Measurements from ENCODE around the gene ATOSA. TPM values are rescaled to one million over a fixed set of nuclear protein-coding genes. Genes with fewer than 3 reads are reported as not detected.

ATOSA gene
- total RNA-seq, 2 experiments from 2014 or later, result 137 TPM

GRCh38 chr15:52714968-52715367 is 35.8 kb upstream of the ATOSA start:
- Histone ChIP-seq H3K36me3 (ENCODE audit: insufficient read depth, low read length) (no peaks in the 10 kb centered on the region), H3K4me3 (ENCODE audit: low read length) (no peak overlapping the region), H3K27ac (ENCODE audit: low read depth in 1 of 2, low read length in 2 of 2) (no peak overlapping the region), H3K9me3 (ENCODE audit: control insufficient read depth in 1 of 2, insufficient read depth in 1 of 2, low read length in 2 of 2) (no peaks in the 10 kb centered on the region), H3K4me1 (ENCODE audit: insufficient read depth, low read length) (no peaks in the 10 kb centered on the region), H3K27me3 (ENCODE audit: control insufficient read depth in 1 of 2, insufficient read depth in 2 of 2, low read length in 2 of 2) (no peaks in the 10 kb centered on the region)
- no peaks in the 10 kb centered on the region for H3K27me3 Mint-ChIP-seq
- no peak for DNase-seq
- POLR2A ChIA-PET, result no interaction called here
- H3K4me1 Mint-ChIP-seq (ENCODE audit: low read depth), result no peaks in the 10 kb centered on the region
- intact Hi-C loops (cut with DNase I, micrococcal nuclease), result no loop called here
- no peaks in the 10 kb centered on the region for H3K9me3 Mint-ChIP-seq
- CTCF ChIA-PET, result no interaction called here
- H3K27ac Mint-ChIP-seq, result no peak overlapping the region
- no peaks in the 10 kb centered on the region for H3K36me3 Mint-ChIP-seq (ENCODE audit: low read depth)
- H3K4me3 Mint-ChIP-seq, result no peak overlapping the region
- ATAC-seq (ENCODE audit: poor library complexity), result no peak
- TF ChIP-seq CTCF (IDR thresholded peaks at IDR 0.05), result no peak

GRCh38 chr15:52710708-52711389 is 31.7 kb upstream of the ATOSA start:
- H3K27ac Mint-ChIP-seq, result no peak overlapping the region
- Histone ChIP-seq H3K27ac (ENCODE audit: low read depth in 1 of 2, low read length in 2 of 2) (no peak overlapping the region), H3K4me3 (ENCODE audit: low read length) (no peak overlapping the region), H3K9me3 (ENCODE audit: control insufficient read depth in 1 of 2, insufficient read depth in 1 of 2, low read length in 2 of 2) (no peaks in the 10 kb centered on the region), H3K4me1 (ENCODE audit: insufficient read depth, low read length) (no peaks in the 10 kb centered on the region), H3K36me3 (ENCODE audit: insufficient read depth, low read length) (no peaks in the 10 kb centered on the region), H3K27me3 (ENCODE audit: control insufficient read depth in 1 of 2, insufficient read depth in 2 of 2, low read length in 2 of 2) (no peaks in the 10 kb centered on the region)
- ATAC-seq (ENCODE audit: poor library complexity), result no peak
- no peaks in the 10 kb centered on the region for H3K36me3 Mint-ChIP-seq (ENCODE audit: low read depth)
- ChIA-PET CTCF (no interaction called here), POLR2A (no interaction called here)
- no peak for DNase-seq
- no peaks in the 10 kb centered on the region for H3K9me3 Mint-ChIP-seq
- no peak overlapping the region for H3K4me3 Mint-ChIP-seq
- no peak for TF ChIP-seq CTCF (IDR thresholded peaks at IDR 0.05)
- intact Hi-C loops (cut with DNase I, micrococcal nuclease), result no loop called here
- H3K27me3 Mint-ChIP-seq, result no peaks in the 10 kb centered on the region
- no peaks in the 10 kb centered on the region for H3K4me1 Mint-ChIP-seq (ENCODE audit: low read depth)

DNA sequence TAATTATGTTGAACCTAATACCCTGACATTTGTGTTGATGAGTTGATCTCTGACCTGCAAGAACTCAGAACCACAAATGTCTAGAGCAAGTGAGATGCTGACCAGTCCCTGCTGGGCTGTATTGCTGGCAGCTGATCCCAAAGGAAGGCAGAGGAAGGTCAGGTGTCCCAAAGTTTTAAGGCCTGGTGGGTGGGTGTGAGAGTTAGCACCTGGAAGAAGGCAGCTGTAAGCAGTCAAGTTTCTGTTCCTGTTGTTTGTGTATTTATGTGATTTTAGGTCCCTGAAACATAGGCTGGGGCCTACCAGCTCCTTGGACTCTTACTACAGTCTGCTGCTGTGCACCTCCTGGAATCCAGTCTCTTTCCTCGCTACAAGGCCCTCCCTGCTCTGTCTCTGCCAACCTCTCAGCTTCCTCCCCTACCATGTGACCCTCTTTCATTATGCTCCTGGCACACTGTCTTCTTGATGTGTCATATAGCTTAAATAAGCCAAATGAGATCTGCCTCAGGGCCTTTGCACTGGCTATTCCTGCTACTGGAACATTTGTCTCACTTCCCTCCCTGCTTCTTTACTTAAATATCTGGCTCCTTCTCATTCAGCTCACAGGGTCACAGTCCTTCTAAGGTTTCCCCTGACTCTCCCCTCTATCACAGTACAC is 31.0 kb upstream of the ATOSA start:
- Histone ChIP-seq H3K27me3 (ENCODE audit: control insufficient read depth in 1 of 2, insufficient read depth in 2 of 2, low read length in 2 of 2) (no peaks in the 10 kb centered on the region), H3K36me3 (ENCODE audit: insufficient read depth, low read length) (no peaks in the 10 kb centered on the region), H3K27ac (ENCODE audit: low read depth in 1 of 2, low read length in 2 of 2) (no peak overlapping the region), H3K9me3 (ENCODE audit: control insufficient read depth in 1 of 2, insufficient read depth in 1 of 2, low read length in 2 of 2) (no peaks in the 10 kb centered on the region), H3K4me3 (ENCODE audit: low read length) (no peak overlapping the region), H3K4me1 (ENCODE audit: insufficient read depth, low read length) (no peaks in the 10 kb centered on the region)
- no peak for TF ChIP-seq CTCF (IDR thresholded peaks at IDR 0.05)
- no peak for DNase-seq
- Mint-ChIP-seq H3K4me3 (no peak overlapping the region), H3K27ac (no peak overlapping the region), H3K9me3 (no peaks in the 10 kb centered on the region), H3K27me3 (no peaks in the 10 kb centered on the region), H3K4me1 (ENCODE audit: low read depth) (no peaks in the 10 kb centered on the region), H3K36me3 (ENCODE audit: low read depth) (no peaks in the 10 kb centered on the region)
- intact Hi-C loops (cut with DNase I, micrococcal nuclease), result no loop called here
- ChIA-PET CTCF (interaction anchor here (0.6 kb wide), 1 partner anchor 630 kb away, joined by 3 read pairs; no protein-coding TSS in a partner anchor), POLR2A (no interaction called here)
- ATAC-seq (ENCODE audit: poor library complexity), result no peak
